Measurements from ENCODE around the gene CASP7.

GRCh38 chr10:113631684-113632367 lies 47.9 kb upstream of the CASP7 start:
- no peak for TF ChIP-seq CTCF (IDR thresholded peaks at IDR 0.05; ENCODE audit: poor library complexity, severe bottlenecking)
- TF ChIP-seq POLR2AphosphoS5 (IDR thresholded peaks at IDR 0.05), result no peak
- TF ChIP-seq EZH2 (IDR thresholded peaks at IDR 0.05; ENCODE audit: borderline replicate concordance, insufficient read depth, low read length, poor library complexity, severe bottlenecking), result no peak
- TF ChIP-seq REST (IDR thresholded peaks at IDR 0.05; ENCODE audit: borderline replicate concordance), result no peak
- no peak for TF ChIP-seq TAF1 (IDR thresholded peaks at IDR 0.05; ENCODE audit: low read depth)
